Activated naive CD8-positive, alpha-beta T cell treated with anti-CD3 and anti-CD28 coated beads, Interleukin-2, amount 50 U/mL, for 16 hours (primary cell): ENCODE results near the gene PPP2R5C.
"Not testable (repeated sequence)": the region's sequence is repeated elsewhere in the genome, so short reads cannot be mapped to it uniquely, and the experiment has no call there.

Source experiments
- DNase-seq: peaks from one replicate; pipeline ENCODE4 v3.0.0-alpha.2; 2020; ENCODE audit warnings: low read depth, low spot score

The PPP2R5C gene

DNA sequence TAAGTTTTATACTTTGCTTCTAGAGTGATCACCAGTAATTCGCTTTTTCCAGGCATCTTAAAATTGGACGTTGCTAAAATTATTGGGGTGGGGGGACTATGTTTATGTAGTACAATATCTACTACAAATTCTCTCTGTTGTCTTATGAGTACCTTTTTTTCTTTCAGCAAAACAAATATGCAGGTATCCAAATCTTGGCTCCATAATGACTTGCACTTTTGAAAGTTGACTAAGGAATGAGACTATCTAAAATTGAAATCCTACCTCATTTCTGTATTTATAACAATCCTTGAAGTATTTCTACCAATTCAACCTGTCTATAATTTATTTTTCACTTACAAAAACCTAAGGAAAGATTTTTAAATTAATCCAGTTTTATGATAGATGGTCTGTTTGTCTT, 205.2 kb downstream of the PPP2R5C start:
- no peak for DNase-seq

DNA sequence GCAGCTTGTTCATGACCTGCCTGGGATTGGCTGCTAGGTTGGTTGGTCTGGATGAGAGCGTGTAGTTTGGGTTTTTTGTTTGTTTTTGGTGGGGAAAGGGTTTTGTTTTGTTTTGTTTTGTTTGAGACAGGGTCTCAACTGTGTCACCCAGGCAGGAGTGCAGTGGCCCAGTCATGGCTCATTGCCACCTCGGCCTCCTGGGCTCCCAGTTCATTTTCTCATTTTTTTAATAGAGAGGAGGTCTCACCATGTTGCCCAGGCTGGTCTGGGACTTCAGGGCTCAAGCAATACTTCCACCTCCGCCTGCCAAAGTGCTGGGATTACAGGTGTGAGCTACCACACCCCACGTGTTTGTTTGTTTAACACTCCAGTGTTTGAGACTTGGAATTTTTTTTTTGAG, 206.7 kb downstream of the PPP2R5C start:
- DNase-seq: no peak

GRCh38 chr14:101969481-101969880, 208.0 kb downstream of the PPP2R5C start:
- DNase-seq: no peak

- DNase-seq: no peak
Observed at GRCh38 chr14:101970830-101971400, 209.4 kb downstream of the PPP2R5C start.

GRCh38 chr14:101971458-101971857, 209.9 kb downstream of the PPP2R5C start:
- not testable (repeated sequence) for DNase-seq

- DNase-seq: no peak
Observed at GRCh38 chr14:101972126-101972866, 210.8 kb downstream of the PPP2R5C start.

- no peak for DNase-seq
Observed at GRCh38 chr14:101973356-101973755, 211.8 kb downstream of the PPP2R5C start.

GRCh38 chr14:101975231-101975630, 213.7 kb downstream of the PPP2R5C start:
- no peak for DNase-seq
